OCI-M2 (cell line): ENCODE data around the gene ZBTB18.

Source experiments
- DNase-seq: peaks from one replicate; lab custom pipeline; 2025; ENCODE audit not compliant: unreplicated experiment; lab: John Stamatoyannopoulos, UW

ZBTB18 gene

DNA sequence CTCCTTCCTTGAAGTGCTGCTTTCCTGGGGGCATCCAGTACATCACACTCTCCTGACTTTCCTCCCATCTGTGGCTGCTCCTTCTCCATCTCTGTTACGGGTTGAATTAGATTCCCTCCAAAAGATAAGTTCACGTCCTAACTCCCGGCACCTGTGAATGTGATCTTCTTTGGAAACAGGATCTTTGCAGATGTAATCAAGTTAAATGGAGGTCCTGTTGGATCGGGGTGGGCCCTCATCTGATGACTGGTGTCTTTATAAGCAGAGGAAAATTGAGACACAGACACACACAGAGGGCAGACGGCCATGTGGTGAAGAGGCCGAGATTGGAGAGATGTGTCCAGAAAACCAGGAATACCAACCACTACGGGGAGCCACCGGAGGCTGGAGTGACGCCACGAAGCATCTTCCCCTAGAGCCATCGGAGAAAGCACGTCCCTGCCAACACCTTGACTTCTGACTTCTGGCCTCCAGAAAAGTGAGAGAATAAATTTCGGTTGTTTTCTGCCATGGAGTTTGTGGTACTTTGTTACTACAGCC lies 36.0 kb downstream of the ZBTB18 start:
- DNase-seq = no peak

- DNase-seq = no peak
Observed at GRCh38 chr1:244087611-244088010, 36.5 kb downstream of the ZBTB18 start.

DNA sequence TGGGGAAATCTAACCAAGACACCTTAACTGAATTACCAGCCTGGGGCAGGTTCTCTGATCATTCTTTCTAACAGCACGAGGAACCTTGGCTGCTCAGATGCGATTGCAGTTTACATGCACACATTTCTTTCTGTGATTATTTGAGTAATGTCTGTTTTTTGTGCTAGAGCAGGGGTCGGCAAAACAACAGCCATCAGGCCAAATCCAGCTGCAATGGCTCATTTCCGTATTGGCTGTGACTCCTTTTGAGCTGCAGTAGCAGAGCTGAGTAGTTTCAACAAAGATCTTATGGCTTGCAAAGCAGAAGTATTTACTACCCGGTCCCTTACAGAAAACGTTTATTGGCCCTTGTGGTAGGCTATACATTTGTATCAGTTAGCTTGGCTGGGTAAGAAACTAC lies 37.1 kb downstream of the ZBTB18 start:
- DNase-seq = no peak

DNA sequence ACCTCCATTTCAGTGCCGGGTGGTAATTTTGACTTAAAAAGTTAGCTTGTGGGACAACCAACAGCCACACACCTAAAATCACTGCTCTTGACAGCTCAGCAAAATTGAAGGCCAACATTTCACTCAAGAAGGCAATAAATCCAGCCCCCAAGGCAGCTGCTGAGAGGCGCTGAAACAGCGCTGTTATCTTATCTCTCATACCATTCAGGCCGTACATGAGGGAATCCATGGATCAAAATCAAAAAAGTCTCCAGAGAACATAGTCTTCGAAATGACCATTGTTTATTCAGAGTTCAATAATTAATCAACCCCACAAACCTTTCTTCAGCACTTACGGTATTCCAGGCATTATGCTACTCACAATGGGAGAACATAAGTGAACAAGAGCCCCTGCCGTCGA lies 38.5 kb downstream of the ZBTB18 start:
- DNase-seq = no peak

- no peak for DNase-seq
Observed at GRCh38 chr1:244090645-244091044, 39.6 kb downstream of the ZBTB18 start.

DNA sequence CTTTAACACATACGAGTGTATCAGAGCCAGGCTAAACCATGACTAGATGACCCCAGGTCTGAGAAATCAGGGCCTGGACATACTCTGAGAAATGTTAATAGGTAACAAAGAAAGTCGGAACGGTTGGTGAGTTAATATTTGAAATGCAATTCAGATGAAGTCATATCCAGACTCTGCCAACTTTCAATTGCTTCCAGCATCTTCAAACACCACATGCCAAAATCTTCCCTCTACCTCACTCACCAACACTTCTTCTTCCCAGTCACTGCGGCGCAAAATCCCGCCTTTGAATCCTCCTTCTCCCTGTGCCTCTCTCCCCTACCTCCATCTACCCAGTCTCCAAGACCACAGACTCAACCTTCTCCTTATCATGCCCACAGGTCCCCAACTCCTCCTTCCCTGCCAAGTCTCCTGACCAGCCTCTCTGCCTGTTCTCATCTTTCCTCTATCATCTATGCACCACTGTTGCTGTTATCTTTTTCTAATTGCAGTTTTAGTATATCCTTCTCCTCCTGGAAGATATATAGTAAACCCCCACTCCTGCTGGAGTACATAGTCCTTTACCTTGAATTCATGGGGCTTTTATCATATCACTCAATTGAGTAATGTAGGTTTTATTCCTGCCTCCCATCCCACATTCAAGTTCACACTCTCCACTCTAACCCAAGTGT lies 41.3 kb downstream of the ZBTB18 start:
- no peak for DNase-seq

DNA sequence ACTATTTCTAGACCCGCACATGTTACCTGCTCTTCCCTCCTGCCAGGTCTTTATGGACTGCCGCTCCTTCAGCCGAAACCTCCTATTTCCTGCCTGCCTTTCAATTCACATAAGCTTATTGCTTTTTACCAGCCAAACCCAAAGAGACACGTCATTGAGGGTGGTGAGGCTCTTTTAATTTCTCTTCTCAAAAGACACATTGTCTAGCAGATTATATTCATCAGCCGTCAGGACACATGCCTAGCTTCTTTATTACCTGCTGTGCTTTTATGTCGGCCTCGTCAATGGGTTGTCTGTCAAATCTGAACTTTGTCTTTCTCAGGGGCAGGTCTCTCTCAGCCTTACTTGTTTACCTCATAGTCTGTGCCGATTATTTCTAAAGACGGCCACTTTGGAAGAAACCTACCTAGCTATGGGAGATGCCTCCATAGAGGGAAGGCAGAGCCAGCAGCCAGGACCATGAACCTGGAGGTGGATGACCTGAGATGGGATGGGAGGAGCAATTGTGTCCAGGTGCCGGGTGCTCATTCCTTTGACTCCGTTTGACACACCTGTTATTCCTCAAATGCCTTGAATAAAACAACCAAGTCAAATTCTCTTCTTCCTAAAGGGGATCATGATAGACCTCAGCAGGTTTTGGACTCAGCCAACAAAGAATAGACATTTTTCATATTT lies 42.0 kb downstream of the ZBTB18 start:
- DNase-seq = no peak

GRCh38 chr1:244094880-244095528 lies 43.9 kb downstream of the ZBTB18 start:
- DNase-seq = no peak

DNA sequence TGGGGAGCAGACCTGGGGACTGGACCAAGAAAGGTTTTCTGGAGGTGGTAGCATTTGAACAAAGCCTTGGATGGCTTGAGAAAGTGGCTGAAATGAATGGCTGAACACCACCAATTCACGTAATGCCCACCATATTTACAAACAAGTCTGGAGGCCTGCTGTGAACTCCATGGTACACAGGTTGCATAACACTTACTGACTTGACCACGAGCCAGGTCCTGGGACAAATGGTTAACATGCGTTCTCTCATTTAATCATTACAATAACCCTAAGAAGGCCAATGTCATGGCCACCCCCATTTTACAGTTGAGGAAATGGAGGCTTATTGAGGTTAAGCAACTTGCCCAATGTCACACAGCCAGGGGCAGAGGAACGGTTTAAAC lies 44.4 kb downstream of the ZBTB18 start:
- DNase-seq = no peak

DNA sequence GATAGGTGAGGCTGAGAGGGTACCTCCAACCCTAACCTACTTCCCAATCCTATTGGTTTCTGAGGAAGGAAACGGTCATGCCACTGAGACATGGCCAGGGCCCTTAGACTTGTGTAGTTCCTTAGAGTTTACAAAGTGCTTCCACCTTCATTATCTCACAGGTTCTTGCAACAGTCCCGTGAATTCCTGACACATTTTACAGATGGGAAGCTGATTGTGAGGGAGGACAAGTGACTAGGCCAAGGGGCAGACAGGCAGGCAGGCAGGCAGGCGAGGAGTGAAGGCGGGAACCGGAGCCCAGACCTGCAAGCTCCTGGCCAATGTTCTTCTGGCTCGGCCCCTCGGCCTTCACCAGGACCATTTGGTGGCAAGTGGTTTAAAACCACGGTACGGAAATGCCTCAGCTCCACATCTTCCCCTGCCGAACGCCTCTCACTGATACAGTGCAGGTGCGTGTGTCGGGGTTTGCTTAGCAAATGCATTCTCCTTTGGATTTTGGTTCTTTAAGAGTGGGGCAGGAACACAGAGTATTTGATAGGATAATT lies 45.1 kb downstream of the ZBTB18 start:
- DNase-seq = no peak

DNA sequence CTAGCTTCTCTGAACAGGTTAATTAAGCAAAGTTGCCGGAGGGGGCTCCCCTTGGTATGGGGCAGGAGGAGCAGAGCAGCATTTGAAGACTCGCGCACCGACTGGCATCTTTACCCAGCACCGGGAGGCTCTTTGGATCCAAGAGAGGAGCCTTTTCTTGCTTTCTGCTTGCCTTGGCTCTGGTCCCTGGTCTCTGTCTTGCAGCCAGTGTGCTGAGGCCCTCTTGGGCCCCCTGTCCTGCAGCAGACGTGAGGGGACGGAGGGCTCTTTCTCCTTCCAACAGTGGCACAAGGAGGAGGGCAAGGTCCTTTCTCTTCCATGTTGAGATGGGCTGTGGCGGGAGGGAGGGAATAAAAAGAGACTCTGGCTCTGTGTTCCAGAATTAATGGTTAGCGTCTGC lies 45.6 kb downstream of the ZBTB18 start:
- DNase-seq = no peak

DNA sequence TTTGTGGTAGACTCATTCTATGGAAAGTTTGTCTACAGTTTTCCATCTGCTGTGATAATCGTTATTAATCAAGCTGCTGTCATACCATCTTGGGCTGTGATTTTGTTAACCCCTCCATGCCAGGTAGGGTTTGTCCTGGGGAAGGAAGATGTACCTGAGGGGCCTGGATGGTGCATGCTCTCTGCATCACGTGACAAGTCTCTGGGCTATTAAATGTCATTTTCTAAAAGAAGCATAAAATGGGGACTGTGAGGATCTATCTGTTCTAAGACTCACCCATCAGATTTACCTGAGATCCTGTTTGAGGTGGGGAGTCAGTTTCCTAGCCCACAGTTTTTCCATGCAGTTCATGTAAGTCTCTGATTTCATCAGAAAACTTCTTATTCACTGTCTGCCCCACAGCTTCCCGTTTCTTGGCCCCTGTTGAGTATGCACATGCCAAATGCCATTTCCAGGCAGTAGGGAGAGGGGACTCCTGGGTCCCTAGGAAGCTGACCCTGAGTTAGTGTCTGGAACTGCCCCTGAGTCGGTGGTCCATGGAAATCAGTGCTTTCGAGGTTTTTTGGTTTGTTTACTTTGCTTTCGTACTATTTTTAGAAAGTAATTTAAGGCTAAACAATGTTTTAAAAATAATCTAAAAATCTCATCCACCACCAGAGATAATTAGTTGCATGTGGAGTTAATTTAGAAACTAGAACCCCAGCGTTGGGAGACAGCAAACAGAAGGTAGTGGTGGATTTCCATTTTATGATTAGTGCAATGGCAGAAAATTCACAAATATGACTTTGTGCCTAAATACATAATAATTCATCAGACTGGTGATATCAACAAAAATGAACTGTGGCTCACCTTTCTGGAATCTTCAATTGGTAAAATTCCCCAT lies 46.7 kb downstream of the ZBTB18 start:
- DNase-seq = no peak

DNA sequence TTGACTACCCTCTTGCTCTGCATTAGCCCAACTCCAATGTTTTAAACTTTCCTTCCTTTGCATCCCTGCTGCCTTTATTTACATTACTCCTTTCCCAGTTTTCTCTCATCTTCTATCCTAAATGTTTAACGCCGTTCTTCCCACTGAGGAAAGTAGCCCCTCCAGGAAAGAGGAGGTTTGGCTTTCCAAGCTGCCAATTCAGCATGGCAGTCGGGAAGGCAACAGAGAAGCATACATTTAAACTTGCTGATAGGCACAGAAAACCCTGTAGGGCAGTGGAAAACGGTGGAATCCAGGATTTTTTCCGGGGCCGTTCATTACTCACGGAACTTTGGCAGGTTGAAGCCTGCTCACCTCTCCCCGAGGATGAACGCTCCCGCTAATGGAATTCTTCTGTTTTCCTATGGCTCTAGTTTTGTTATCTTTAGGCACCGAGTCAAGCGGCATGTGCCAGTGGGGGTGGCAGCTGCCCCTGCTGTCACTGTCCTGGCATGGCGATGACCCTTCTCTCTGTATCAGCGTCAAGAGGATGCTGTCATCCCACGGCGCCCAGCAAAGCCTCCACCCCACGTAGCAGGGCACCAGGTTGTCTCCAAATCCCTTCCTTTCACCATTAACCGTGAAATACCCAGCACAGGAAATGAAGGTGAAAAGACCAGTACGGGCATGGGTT lies 48.3 kb downstream of the ZBTB18 start:
- DNase-seq = no peak

DNA sequence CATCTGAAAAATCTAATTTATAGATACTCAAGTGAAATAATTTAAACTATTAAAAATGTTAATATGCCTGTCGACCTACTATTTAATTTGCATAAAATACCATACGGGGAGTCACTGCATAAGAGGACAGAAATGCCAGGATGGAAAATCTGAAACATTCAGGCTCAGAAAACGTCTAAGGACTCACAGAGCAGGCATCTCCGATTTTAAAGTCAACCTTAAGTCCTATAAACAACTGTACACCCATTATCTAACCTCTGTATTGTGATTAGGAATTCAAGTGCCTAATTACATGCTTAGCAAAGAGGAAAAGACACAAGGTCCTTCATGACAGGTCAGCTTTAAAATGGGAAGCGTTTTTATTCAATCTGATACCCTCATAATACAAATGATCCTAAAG lies 49.2 kb downstream of the ZBTB18 start:
- DNase-seq = no peak

DNA sequence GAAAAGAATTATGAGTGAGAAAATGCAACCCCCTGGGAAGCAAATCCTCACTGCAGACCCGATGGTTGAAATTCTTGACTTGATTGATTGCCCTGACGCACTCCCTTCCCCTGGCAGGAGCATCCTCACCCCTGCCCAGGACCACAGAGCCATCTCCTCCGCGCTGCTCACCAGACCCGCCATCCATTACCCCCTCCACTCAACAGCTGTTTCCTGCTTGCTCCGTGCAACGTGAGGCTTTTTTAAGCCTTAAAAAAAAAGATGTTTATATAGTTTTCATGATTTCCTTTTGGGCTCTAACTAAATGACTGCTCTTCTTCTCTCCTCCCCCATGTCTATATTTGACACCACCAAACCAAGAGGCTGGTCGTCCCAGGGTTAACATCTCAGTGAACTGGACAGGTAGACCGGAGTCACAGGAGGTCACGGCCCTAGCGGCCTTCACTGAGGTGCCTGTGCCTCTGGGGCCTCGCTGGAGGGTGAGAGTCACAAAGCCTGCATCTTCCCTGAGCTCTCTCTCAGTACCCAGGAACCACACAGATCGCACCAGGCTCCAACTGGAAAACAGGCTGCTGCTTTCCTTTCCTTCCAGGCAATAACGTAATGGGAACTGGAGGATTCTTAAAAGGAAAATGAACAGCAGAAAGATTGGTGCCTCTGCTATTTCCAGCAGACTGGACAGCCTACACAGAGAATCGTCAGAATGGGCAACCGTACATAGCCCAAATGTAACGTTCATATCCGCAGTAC lies 49.8 kb downstream of the ZBTB18 start:
- DNase-seq = no peak

- DNase-seq = no peak
Observed at GRCh38 chr1:244102046-244102445, 51.0 kb downstream of the ZBTB18 start.

DNA sequence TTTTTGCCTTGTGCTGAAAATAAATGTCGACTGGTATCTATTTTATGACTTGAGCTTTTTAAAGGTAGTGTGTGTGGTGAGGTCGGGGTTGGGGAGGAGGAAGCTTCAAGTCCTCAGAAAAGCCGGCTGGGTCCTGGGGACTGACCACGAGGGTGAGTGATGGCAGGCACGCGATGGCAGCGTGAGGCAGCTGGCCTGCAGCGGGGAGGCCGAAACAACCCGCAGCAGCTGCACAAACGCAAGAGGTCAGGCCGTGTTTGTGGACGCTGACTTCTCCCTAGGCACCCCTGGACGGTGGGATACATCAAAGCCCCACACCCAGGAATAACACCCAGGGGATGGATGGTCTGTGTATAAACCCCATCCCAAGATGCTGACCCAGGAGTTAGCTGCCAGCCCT lies 51.4 kb downstream of the ZBTB18 start:
- DNase-seq = no peak

GRCh38 chr1:244104309-244105060 lies 53.4 kb downstream of the ZBTB18 start:
- DNase-seq = no peak

- DNase-seq = no peak
Observed at GRCh38 chr1:244106176-244106575, 55.1 kb downstream of the ZBTB18 start.
